WTC11 (cell line): ENCODE results near the gene SLC40A1. TPM values are rescaled to one million over a fixed set of nuclear protein-coding genes. Genes with fewer than 3 reads are reported as not detected.
A peak's percentile ranks its signal among the peaks of the same experiment; 100 is the strongest.

Experiments used
- ATAC-seq: fragments of 200-7000 bp; cut with Tn5 transposase; 2 replicates; pipeline ENCODE4 v1.10.0; 2021; ENCODE audit warnings: mild to moderate bottlenecking, moderate library complexity
- Bru-seq: library from RNA; stranded (reverse); fragments of 400-500 nt; gene quantifications from one replicate; lab custom pipeline; 2021; lab: Mats Ljungman, UMichigan
- CTCF ChIA-PET: fragments of 300-600 bp; sonication (Branson Sonifier 250); formaldehyde crosslinking; loops from one replicate; lab custom pipeline; 2021; ENCODE audit warnings: antibody characterized with exemption; lab: Charles Lee
- POLR2A ChIA-PET: fragments of 350-600 bp; sonication (Branson Sonifier 250); formaldehyde crosslinking; loops from one replicate; lab custom pipeline; 2021; ENCODE audit warnings: antibody characterized with exemption; lab: Charles Lee
- DNase-seq: peaks from one replicate; pipeline ENCODE4 v3.0.0; 2021; ENCODE audit warnings: low spot score
- H3K27ac Mint-ChIP-seq: 2 replicates; pipeline ENCODE4 v1.8.0; 2021; ENCODE audit warnings: mixed read lengths
- H3K27me3 Mint-ChIP-seq: 2 replicates; pipeline ENCODE4 v1.8.0; 2021; ENCODE audit warnings: low read depth, mild to moderate bottlenecking, moderate library complexity, mixed read lengths
- H3K36me3 Mint-ChIP-seq: 2 replicates; pipeline ENCODE4 v1.8.0; 2021; ENCODE audit warnings: mixed read lengths
- H3K4me1 Mint-ChIP-seq: 2 replicates; pipeline ENCODE4 v1.8.0; 2022; ENCODE audit warnings: mixed read lengths
- H3K4me3 Mint-ChIP-seq: 2 replicates; pipeline ENCODE4 v1.8.0; 2021; ENCODE audit warnings: mild to moderate bottlenecking, moderate library complexity, mixed read lengths
- H3K9me3 Mint-ChIP-seq: 2 replicates; pipeline ENCODE4 v1.8.0; 2021; ENCODE audit warnings: mixed read lengths
- ATF2 ChIP-seq: sonication (generic); formaldehyde crosslinking; IDR thresholded peaks from 2 replicates; pipeline ENCODE4 v1.8.1; 2022; ENCODE audit warnings: low read depth, missing genetic modification reagents, borderline replicate concordance
- CREM ChIP-seq: sonication (generic); formaldehyde crosslinking; IDR thresholded peaks from 2 replicates; pipeline ENCODE4 v1.8.1; 2022; ENCODE audit warnings: mild to moderate bottlenecking, missing genetic modification reagents, moderate library complexity
- E2F1 ChIP-seq: sonication (generic); formaldehyde crosslinking; IDR thresholded peaks from 2 replicates; pipeline ENCODE4 v1.8.0; 2022; ENCODE audit warnings: mild to moderate bottlenecking, missing genetic modification reagents
- ERG ChIP-seq: fragments of 250-450 bp; sonication (Bioruptor Pico); IDR thresholded peaks from 2 replicates; pipeline ENCODE4 v1.8.0; 2021; ENCODE audit warnings: mild to moderate bottlenecking
- FOXP1 ChIP-seq: sonication (generic); formaldehyde crosslinking; IDR thresholded peaks from 2 replicates; pipeline ENCODE4 v1.8.0; 2022; ENCODE audit warnings: missing genetic modification reagents, mild to moderate bottlenecking, moderate library complexity, borderline replicate concordance
- FOXP4 ChIP-seq: sonication (generic); formaldehyde crosslinking; IDR thresholded peaks from 2 replicates; pipeline ENCODE4 v1.8.0; 2022; ENCODE audit warnings: mild to moderate bottlenecking, missing genetic modification reagents
- GABPB1 ChIP-seq: sonication (generic); formaldehyde crosslinking; IDR thresholded peaks from 2 replicates; pipeline ENCODE4 v1.8.1; 2023; ENCODE audit warnings: mild to moderate bottlenecking, missing genetic modification reagents
- HMGA2 ChIP-seq: fragments of 250-450 bp; sonication (Bioruptor Pico); IDR thresholded peaks from 2 replicates; pipeline ENCODE4 v1.4.0; 2021; ENCODE audit warnings: mild to moderate bottlenecking, moderate library complexity
- PRDM15 ChIP-seq: sonication (generic); formaldehyde crosslinking; IDR thresholded peaks from 2 replicates; pipeline ENCODE4 v1.8.0; 2022; ENCODE audit warnings: missing genetic modification reagents
- RORB ChIP-seq: fragments of 250-450 bp; sonication (Bioruptor Pico); IDR thresholded peaks from 2 replicates; pipeline ENCODE4 v1.9.0; 2021; ENCODE audit warnings: mild to moderate bottlenecking
- SMAD3 ChIP-seq: sonication (generic); formaldehyde crosslinking; IDR thresholded peaks from 2 replicates; pipeline ENCODE4 v1.8.0; 2022; ENCODE audit warnings: missing genetic modification reagents, mild to moderate bottlenecking, borderline replicate concordance
- TEAD1 ChIP-seq: sonication (generic); formaldehyde crosslinking; IDR thresholded peaks from 2 replicates; pipeline ENCODE4 v1.8.0; 2022; ENCODE audit warnings: mild to moderate bottlenecking, missing genetic modification reagents
- TP53 ChIP-seq: sonication (generic); formaldehyde crosslinking; IDR thresholded peaks from 2 replicates; pipeline ENCODE4 v1.8.1; 2023; ENCODE audit warnings: mild to moderate bottlenecking, missing genetic modification reagents
- ZBTB43 ChIP-seq: sonication (generic); formaldehyde crosslinking; IDR thresholded peaks from 2 replicates; pipeline ENCODE4 v1.8.1; 2023; ENCODE audit warnings: mild to moderate bottlenecking, missing genetic modification reagents
- ZMAT4 ChIP-seq: fragments of 250-450 bp; sonication (Bioruptor Pico); IDR thresholded peaks from 2 replicates; pipeline ENCODE4 v1.9.0; 2021; ENCODE audit warnings: mild to moderate bottlenecking
- ZNF121 ChIP-seq: sonication (generic); formaldehyde crosslinking; IDR thresholded peaks from 2 replicates; pipeline ENCODE4 v1.8.0; 2023; ENCODE audit warnings: missing genetic modification reagents
- ZNF232 ChIP-seq: sonication (generic); formaldehyde crosslinking; IDR thresholded peaks from 2 replicates; pipeline ENCODE4 v1.8.0; 2022; ENCODE audit warnings: mild to moderate bottlenecking, missing genetic modification reagents
- ZNF423 ChIP-seq: fragments of 250-450 bp; sonication (Bioruptor Pico); IDR thresholded peaks from 2 replicates; pipeline ENCODE4 v2.1.2; 2022; ENCODE audit warnings: mild to moderate bottlenecking, moderate library complexity
- ZNF532 ChIP-seq: fragments of 250-450 bp; sonication (Bioruptor Pico); IDR thresholded peaks from 2 replicates; pipeline ENCODE4 v1.9.0; 2021; ENCODE audit warnings: mild to moderate bottlenecking, borderline replicate concordance
- long read RNA-seq, 3 experiments: library from RNA in 1 of 3; library from capped mRNA in 1 of 3; library from polyadenylated mRNA in 1 of 3; unstranded in 2 of 3; stranded (forward) in 1 of 3; transcript quantifications; one replicate each; pipeline ENCODE4 v2.0.0, GENCODE V29; 2021
- total RNA-seq: library from RNA; stranded (reverse); gene quantifications from 3 replicates; pipeline ENCODE4 v1.2.3, GENCODE V29; 2021

Gene SLC40A1
- total RNA-seq (0.53 to 0.76 TPM (median 0.57 TPM) in 3 replicates), Bru-seq, nascent RNA (percentile 18 among the genes with signal in this experiment)
- long read RNA-seq, experiment 1: 0 reads
- long read RNA-seq, experiment 2: 0 reads
- long read RNA-seq, experiment 3: 0 reads

GRCh38 chr2:189580658-189581353 is at the start of gene SLC40A1:
Gene SLC40A1, minus strand, starts transcription at chr2:189580786. Its CDS starts 326 bp downstream, at chr2:189580460.
- TF ChIP-seq FOXP1 (CRISPR knock-in tag) (0 out of 2 replicates have a peak, but pooled peaks have one; percentile 54), SMAD3 (CRISPR knock-in tag) (no peak), RORB (CRISPR knock-in tag) (no peak), HMGA2 (CRISPR knock-in tag) (no peak), GABPB1 (CRISPR knock-in tag) (peak; percentile 9; the same call in 1 of the 2 replicates), ERG (0 out of 2 replicates have a peak, but pooled peaks have one; percentile 27), ZNF532 (CRISPR knock-in tag) (no peak), TEAD1 (CRISPR knock-in tag) (no peak), ATF2 (CRISPR knock-in tag) (no peak), ZNF232 (CRISPR knock-in tag) (no peak), CREM (CRISPR knock-in tag) (no peak), ZBTB43 (CRISPR knock-in tag) (no peak), ZNF423 (peak; percentile 78), PRDM15 (CRISPR knock-in tag) (peak; percentile 92), ZMAT4 (CRISPR knock-in tag) (no peak), ZNF121 (CRISPR knock-in tag) (no peak), E2F1 (CRISPR knock-in tag) (no peak), TP53 (CRISPR knock-in tag) (no peak), FOXP4 (0 out of 2 replicates have a peak, but pooled peaks have one; percentile 29)
- CTCF ChIA-PET: interaction anchor here (0.7 kb wide), 1 partner anchor 18 kb away, joined by 3 read pairs; no protein-coding TSS in a partner anchor
- H3K4me1 Mint-ChIP-seq: peaks cover 16% of the 10 kb centered on the region
- no peaks in the 10 kb centered on the region for H3K9me3 Mint-ChIP-seq
- peak; percentile 79 for ATAC-seq
- H3K36me3 Mint-ChIP-seq: no peaks in the 10 kb centered on the region
- H3K27ac Mint-ChIP-seq: no peak within 1 kb of the TSS
- POLR2A ChIA-PET: interaction anchor here (0.6 to 1.5 kb wide), 3 partner anchors 13 to 1066 kb away, joined by 3 to 5 read pairs (median 4); no protein-coding TSS in a partner anchor
- peak within 1 kb of the TSS; percentile 72 for H3K4me3 Mint-ChIP-seq
- H3K27me3 Mint-ChIP-seq: peaks cover 98% of the 10 kb centered on the region
- peak; percentile 60 for DNase-seq
